ENCODE results near the gene ATP2B1.

Gene ATP2B1

DNA sequence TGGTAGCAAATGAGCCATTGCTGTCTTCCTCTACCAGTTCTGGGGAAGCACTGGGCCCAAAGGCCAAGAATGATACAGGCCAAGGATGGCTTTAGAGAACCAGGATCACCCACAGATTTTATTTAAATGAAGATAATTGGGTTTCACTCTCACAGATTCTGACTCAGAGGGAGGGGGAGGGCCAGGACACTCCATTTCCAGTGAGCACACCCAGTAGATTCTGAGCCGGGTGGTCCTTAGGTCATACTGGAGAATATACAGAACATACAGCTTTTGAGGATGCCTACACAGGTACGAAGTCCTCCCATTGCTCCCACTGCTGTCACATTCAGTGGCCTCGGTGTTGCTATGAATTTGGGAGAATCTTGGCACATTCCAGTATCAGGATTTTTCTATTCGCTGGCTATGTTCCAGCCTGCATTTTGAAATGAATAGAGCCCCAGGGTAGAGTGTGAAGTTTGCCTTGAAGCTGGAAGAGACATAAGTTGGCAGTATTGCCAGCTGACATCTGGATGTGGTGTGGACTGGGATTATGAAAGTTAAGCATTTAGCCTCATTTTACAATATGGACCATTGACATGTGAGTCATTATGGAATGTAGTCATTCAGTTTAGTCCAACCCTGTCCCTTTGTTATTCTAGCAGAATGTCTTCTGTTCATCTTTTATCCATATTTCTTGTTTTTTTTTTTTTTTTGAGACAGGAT, 137.0 kb downstream of the ATP2B1 start:
- Histone ChIP-seq H3K36me3 (ENCODE audit: control insufficient read depth, insufficient read depth, low read length) (no peaks in the 10 kb centered on the region), H3K4me3 (ENCODE audit: low read depth, low read length) (no peak overlapping the region), H3K4me1 (ENCODE audit: control insufficient read depth, insufficient read depth, low read length) (no peaks in the 10 kb centered on the region), H3K9ac (ENCODE audit: low read depth, low read length) (no peak overlapping the region), H3K27me3 (ENCODE audit: control insufficient read depth, insufficient read depth, low read length) (no peaks in the 10 kb centered on the region), H3K9me3 (ENCODE audit: control insufficient read depth, insufficient read depth, low read length) (no peaks in the 10 kb centered on the region)

DNA sequence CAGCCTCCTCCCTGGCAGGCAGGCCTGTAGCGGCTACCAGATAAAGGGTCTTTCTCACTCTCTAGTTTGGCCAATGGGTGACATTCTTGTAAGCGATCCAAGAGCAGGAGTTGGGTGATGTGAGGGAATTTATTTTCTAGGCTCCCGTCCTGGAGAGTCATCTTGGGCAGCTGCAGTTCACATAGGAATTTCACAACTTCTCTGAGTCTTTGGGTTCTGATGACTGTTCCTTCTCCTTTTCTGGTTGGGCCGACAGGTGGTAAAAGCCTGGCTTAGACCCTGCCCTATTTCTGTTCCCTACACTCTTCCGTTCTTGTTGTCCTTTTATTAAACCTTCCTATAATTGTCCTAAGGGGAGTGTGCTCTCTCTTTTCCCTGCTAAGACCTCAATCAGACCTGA, 140.2 kb downstream of the ATP2B1 start:
- H3K27me3 ChIP-seq (ENCODE audit: control insufficient read depth, insufficient read depth, low read length), result no peaks in the 10 kb centered on the region
- H3K9me3 ChIP-seq (ENCODE audit: control insufficient read depth, insufficient read depth, low read length), result no peaks in the 10 kb centered on the region
- H3K9ac ChIP-seq (ENCODE audit: low read depth, low read length), result no peak overlapping the region
- H3K4me3 ChIP-seq (ENCODE audit: low read depth, low read length), result no peak overlapping the region
- no peaks in the 10 kb centered on the region for H3K4me1 ChIP-seq (ENCODE audit: control insufficient read depth, insufficient read depth, low read length)
- no peaks in the 10 kb centered on the region for H3K36me3 ChIP-seq (ENCODE audit: control insufficient read depth, insufficient read depth, low read length)

GRCh38 chr12:89567691-89568239, 140.9 kb downstream of the ATP2B1 start:
- H3K27me3 ChIP-seq (ENCODE audit: control insufficient read depth, insufficient read depth, low read length), result no peaks in the 10 kb centered on the region
- H3K9me3 ChIP-seq (ENCODE audit: control insufficient read depth, insufficient read depth, low read length), result no peaks in the 10 kb centered on the region
- no peak overlapping the region for H3K9ac ChIP-seq (ENCODE audit: low read depth, low read length)
- no peak overlapping the region for H3K4me3 ChIP-seq (ENCODE audit: low read depth, low read length)
- no peaks in the 10 kb centered on the region for H3K4me1 ChIP-seq (ENCODE audit: control insufficient read depth, insufficient read depth, low read length)
- H3K36me3 ChIP-seq (ENCODE audit: control insufficient read depth, insufficient read depth, low read length), result no peaks in the 10 kb centered on the region

- Histone ChIP-seq H3K36me3 (ENCODE audit: control insufficient read depth, insufficient read depth, low read length) (no peaks in the 10 kb centered on the region), H3K4me3 (ENCODE audit: low read depth, low read length) (no peak overlapping the region), H3K9me3 (ENCODE audit: control insufficient read depth, insufficient read depth, low read length) (no peaks in the 10 kb centered on the region), H3K27me3 (ENCODE audit: control insufficient read depth, insufficient read depth, low read length) (no peaks in the 10 kb centered on the region), H3K9ac (ENCODE audit: low read depth, low read length) (no peak overlapping the region), H3K4me1 (ENCODE audit: control insufficient read depth, insufficient read depth, low read length) (no peaks in the 10 kb centered on the region)
Measured at GRCh38 chr12:89566615-89567014, 142.0 kb downstream of the ATP2B1 start.

- H3K9me3 ChIP-seq (ENCODE audit: control insufficient read depth, insufficient read depth, low read length), result no peaks in the 10 kb centered on the region
- H3K27me3 ChIP-seq (ENCODE audit: control insufficient read depth, insufficient read depth, low read length), result no peaks in the 10 kb centered on the region
- H3K36me3 ChIP-seq (ENCODE audit: control insufficient read depth, insufficient read depth, low read length), result no peaks in the 10 kb centered on the region
- no peaks in the 10 kb centered on the region for H3K4me1 ChIP-seq (ENCODE audit: control insufficient read depth, insufficient read depth, low read length)
- no peak overlapping the region for H3K4me3 ChIP-seq (ENCODE audit: low read depth, low read length)
- H3K9ac ChIP-seq (ENCODE audit: low read depth, low read length), result no peak overlapping the region
Measured at GRCh38 chr12:89565002-89565401, 143.6 kb downstream of the ATP2B1 start.

- Histone ChIP-seq H3K27me3 (ENCODE audit: control insufficient read depth, insufficient read depth, low read length) (no peaks in the 10 kb centered on the region), H3K4me1 (ENCODE audit: control insufficient read depth, insufficient read depth, low read length) (no peaks in the 10 kb centered on the region), H3K9ac (ENCODE audit: low read depth, low read length) (no peak overlapping the region), H3K9me3 (ENCODE audit: control insufficient read depth, insufficient read depth, low read length) (no peaks in the 10 kb centered on the region), H3K4me3 (ENCODE audit: low read depth, low read length) (no peak overlapping the region), H3K36me3 (ENCODE audit: control insufficient read depth, insufficient read depth, low read length) (no peaks in the 10 kb centered on the region)
Measured at GRCh38 chr12:89559753-89560152, 148.9 kb downstream of the ATP2B1 start.

- no peaks in the 10 kb centered on the region for H3K9me3 ChIP-seq (ENCODE audit: control insufficient read depth, insufficient read depth, low read length)
- H3K4me3 ChIP-seq (ENCODE audit: low read depth, low read length), result no peak overlapping the region
- no peaks in the 10 kb centered on the region for H3K27me3 ChIP-seq (ENCODE audit: control insufficient read depth, insufficient read depth, low read length)
- H3K36me3 ChIP-seq (ENCODE audit: control insufficient read depth, insufficient read depth, low read length), result no peaks in the 10 kb centered on the region
- H3K9ac ChIP-seq (ENCODE audit: low read depth, low read length), result no peak overlapping the region
- no peaks in the 10 kb centered on the region for H3K4me1 ChIP-seq (ENCODE audit: control insufficient read depth, insufficient read depth, low read length)
Measured at GRCh38 chr12:89556976-89557375, 151.7 kb downstream of the ATP2B1 start.

DNA sequence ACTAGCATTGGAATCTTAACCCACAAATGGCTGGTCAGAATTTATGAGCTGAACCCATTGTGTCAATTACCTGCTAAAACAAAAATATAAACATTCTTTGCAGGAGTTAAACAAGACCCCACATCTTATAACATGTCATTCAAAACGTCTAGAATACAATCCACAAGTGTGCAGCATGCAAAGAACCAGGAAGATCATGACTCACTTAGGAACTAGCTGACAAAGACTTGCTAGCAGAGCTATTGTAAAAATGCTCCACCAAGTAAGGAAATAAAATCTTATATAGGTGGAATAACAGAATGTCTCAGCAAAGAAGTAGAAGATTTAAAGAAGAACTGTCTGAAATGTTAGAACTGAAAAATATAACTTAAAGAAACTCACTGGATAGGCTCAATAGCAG, 156.3 kb downstream of the ATP2B1 start:
- no peak overlapping the region for H3K9ac ChIP-seq (ENCODE audit: low read depth, low read length)
- no peaks in the 10 kb centered on the region for H3K4me1 ChIP-seq (ENCODE audit: control insufficient read depth, insufficient read depth, low read length)
- no peaks in the 10 kb centered on the region for H3K36me3 ChIP-seq (ENCODE audit: control insufficient read depth, insufficient read depth, low read length)
- no peaks in the 10 kb centered on the region for H3K9me3 ChIP-seq (ENCODE audit: control insufficient read depth, insufficient read depth, low read length)
- H3K4me3 ChIP-seq (ENCODE audit: low read depth, low read length), result no peak overlapping the region
- H3K27me3 ChIP-seq (ENCODE audit: control insufficient read depth, insufficient read depth, low read length), result no peaks in the 10 kb centered on the region

- H3K27me3 ChIP-seq (ENCODE audit: control insufficient read depth, insufficient read depth, low read length), result no peaks in the 10 kb centered on the region
- no peak overlapping the region for H3K9ac ChIP-seq (ENCODE audit: low read depth, low read length)
- no peaks in the 10 kb centered on the region for H3K9me3 ChIP-seq (ENCODE audit: control insufficient read depth, insufficient read depth, low read length)
- no peaks in the 10 kb centered on the region for H3K4me1 ChIP-seq (ENCODE audit: control insufficient read depth, insufficient read depth, low read length)
- H3K36me3 ChIP-seq (ENCODE audit: control insufficient read depth, insufficient read depth, low read length), result no peaks in the 10 kb centered on the region
- H3K4me3 ChIP-seq (ENCODE audit: low read depth, low read length), result no peak overlapping the region
Measured at GRCh38 chr12:89551747-89552146, 156.9 kb downstream of the ATP2B1 start.

- Histone ChIP-seq H3K4me1 (ENCODE audit: control insufficient read depth, insufficient read depth, low read length) (no peaks in the 10 kb centered on the region), H3K9ac (ENCODE audit: low read depth, low read length) (no peak overlapping the region), H3K4me3 (ENCODE audit: low read depth, low read length) (no peak overlapping the region), H3K36me3 (ENCODE audit: control insufficient read depth, insufficient read depth, low read length) (no peaks in the 10 kb centered on the region), H3K9me3 (ENCODE audit: control insufficient read depth, insufficient read depth, low read length) (no peaks in the 10 kb centered on the region), H3K27me3 (ENCODE audit: control insufficient read depth, insufficient read depth, low read length) (no peaks in the 10 kb centered on the region)
Measured at GRCh38 chr12:89547101-89547500, 161.5 kb downstream of the ATP2B1 start.

- Histone ChIP-seq H3K4me1 (ENCODE audit: control insufficient read depth, insufficient read depth, low read length) (no peaks in the 10 kb centered on the region), H3K36me3 (ENCODE audit: control insufficient read depth, insufficient read depth, low read length) (no peaks in the 10 kb centered on the region), H3K9me3 (ENCODE audit: control insufficient read depth, insufficient read depth, low read length) (no peaks in the 10 kb centered on the region), H3K9ac (ENCODE audit: low read depth, low read length) (no peak overlapping the region), H3K4me3 (ENCODE audit: low read depth, low read length) (no peak overlapping the region), H3K27me3 (ENCODE audit: control insufficient read depth, insufficient read depth, low read length) (no peaks in the 10 kb centered on the region)
Measured at GRCh38 chr12:89546151-89546550, 162.5 kb downstream of the ATP2B1 start.

GRCh38 chr12:89544681-89545184, 163.9 kb downstream of the ATP2B1 start:
- no peaks in the 10 kb centered on the region for H3K36me3 ChIP-seq (ENCODE audit: control insufficient read depth, insufficient read depth, low read length)
- no peaks in the 10 kb centered on the region for H3K9me3 ChIP-seq (ENCODE audit: control insufficient read depth, insufficient read depth, low read length)
- no peak overlapping the region for H3K4me3 ChIP-seq (ENCODE audit: low read depth, low read length)
- H3K9ac ChIP-seq (ENCODE audit: low read depth, low read length), result no peak overlapping the region
- no peaks in the 10 kb centered on the region for H3K27me3 ChIP-seq (ENCODE audit: control insufficient read depth, insufficient read depth, low read length)
- no peaks in the 10 kb centered on the region for H3K4me1 ChIP-seq (ENCODE audit: control insufficient read depth, insufficient read depth, low read length)

Data from iPS-15b (cell line).